PC-3 (cell line): Measurements from ENCODE around the gene MT3. TPM values are rescaled to one million over a fixed set of nuclear protein-coding genes. Genes with fewer than 3 reads are reported as not detected.

Experiments
- ATAC-seq: fragments of 200-7000 bp; cut with Tn5 transposase; 2 replicates; pipeline ENCODE4 v1.9.1; 2020; ENCODE audit warnings: mild to moderate bottlenecking, moderate library complexity
- BruUV-seq: library from RNA; stranded (reverse); fragments of 400-500 nt; replicated peaks from 2 replicates; lab custom pipeline; 2021; lab: Mats Ljungman, UMichigan
- CTCF ChIA-PET: fragments of 300-600 bp; sonication (Branson Sonifier 250); formaldehyde crosslinking; loops from one replicate; lab custom pipeline; 2022; ENCODE audit warnings: antibody characterized with exemption; lab: Charles Lee
- POLR2A ChIA-PET: fragments of 300-600 bp; sonication (Branson Sonifier 250); formaldehyde crosslinking; loops from one replicate; lab custom pipeline; 2022; ENCODE audit warnings: antibody characterized with exemption; ENCODE audit not compliant: unreplicated experiment; lab: Charles Lee
- DNase-seq: peaks from one replicate; pipeline ENCODE4 v3.0.0-alpha.2; 2015
- H2AFZ ChIP-seq: fragments of 300-600 bp; sonication (generic); 2 replicates; pipeline ENCODE4 v1.6.0; 2016; ENCODE audit warnings: antibody characterized with exemption, low read length
- H3F3A ChIP-seq: fragments of 300-600 bp; sonication (generic); one replicate; pipeline ENCODE4 v1.6.0; 2017; ENCODE audit warnings: antibody characterized with exemption, low read length, control low read depth, mild to moderate bottlenecking; ENCODE audit not compliant: unreplicated experiment
- H3K27ac ChIP-seq: fragments of 300-600 bp; sonication (generic); 2 replicates; pipeline ENCODE4 v1.5.1; 2016; ENCODE audit warnings: mild to moderate bottlenecking, low read length
- H3K27me3 ChIP-seq: fragments of 300-600 bp; sonication (generic); 2 replicates; pipeline ENCODE4 v1.6.1; 2016; ENCODE audit warnings: low read length, mixed read lengths
- H3K36me3 ChIP-seq: fragments of 300-600 bp; sonication (generic); 2 replicates; pipeline ENCODE4 v1.6.1; 2016; ENCODE audit warnings: low read depth, mixed run types, low read length, mixed read lengths
- H3K4me1 ChIP-seq: fragments of 300-600 bp; sonication (generic); 2 replicates; pipeline ENCODE4 v1.5.1; 2016; ENCODE audit warnings: low read length; ENCODE audit not compliant: insufficient read depth
- H3K4me2 ChIP-seq: fragments of 300-600 bp; sonication (generic); 2 replicates; pipeline ENCODE4 v1.6.0; 2016; ENCODE audit warnings: low read length
- H3K4me3 ChIP-seq: fragments of 300-600 bp; sonication (generic); 2 replicates; pipeline ENCODE4 v1.5.1; 2016; ENCODE audit warnings: mild to moderate bottlenecking, low read length, mixed read lengths
- H3K79me2 ChIP-seq: fragments of 300-600 bp; sonication (generic); 2 replicates; pipeline ENCODE4 v1.6.1; 2017; ENCODE audit warnings: low read length, mixed read lengths
- H3K9ac ChIP-seq: fragments of 300-600 bp; sonication (generic); 2 replicates; pipeline ENCODE4 v1.6.0; 2016; ENCODE audit warnings: mild to moderate bottlenecking, low read length
- H3K9me2 ChIP-seq: fragments of 300-600 bp; sonication (generic); replicated peaks from 2 replicates; pipeline ENCODE4 v1.6.1; 2016; ENCODE audit warnings: mixed run types, low read length, mixed read lengths
- H3K9me3 ChIP-seq: fragments of 300-600 bp; sonication (generic); 2 replicates; pipeline ENCODE4 v1.6.1; 2016; ENCODE audit warnings: low read length, mixed read lengths
- H4K20me1 ChIP-seq: fragments of 300-600 bp; sonication (generic); 2 replicates; pipeline ENCODE4 v1.6.1; 2016; ENCODE audit warnings: low read length, mixed read lengths
- EZH2 ChIP-seq: fragments of 300-600 bp; sonication (generic); IDR thresholded peaks from one replicate; pipeline ENCODE4 v1.6.1; 2017; ENCODE audit warnings: antibody characterized with exemption, mild to moderate bottlenecking, low read length; ENCODE audit not compliant: unreplicated experiment
- EZH2phosphoT487 ChIP-seq: fragments of 300-600 bp; sonication (generic); IDR thresholded peaks from 2 replicates; pipeline ENCODE4 v1.6.1; 2018; ENCODE audit warnings: mild to moderate bottlenecking, antibody characterized with exemption, low read length, borderline replicate concordance
- intact Hi-C: fragments of 100-400 bp; cut with micrococcal nuclease; formaldehyde crosslinking; loops from 2 replicates; pipeline ENCODE4 v1.9.0; 2023
- total RNA-seq: library from RNA; depleted of rRNA; stranded (reverse); fragments of >200 nt; gene quantifications from 2 replicates; pipeline ENCODE4 v1.2.3, GENCODE V29; 2014
- TF ChIP-seq, protein P1 (sequence below): fragments of 300-600 bp; sonication (generic); conservative IDR thresholded peaks from 2 replicates; pipeline ENCODE4 v1.5.1; 2017; ENCODE audit warnings: antibody characterized with exemption, low read depth, mild to moderate bottlenecking, low read length

Gene MT3
- total RNA-seq, 1 experiment from 2014 or later = not detected

DNA sequence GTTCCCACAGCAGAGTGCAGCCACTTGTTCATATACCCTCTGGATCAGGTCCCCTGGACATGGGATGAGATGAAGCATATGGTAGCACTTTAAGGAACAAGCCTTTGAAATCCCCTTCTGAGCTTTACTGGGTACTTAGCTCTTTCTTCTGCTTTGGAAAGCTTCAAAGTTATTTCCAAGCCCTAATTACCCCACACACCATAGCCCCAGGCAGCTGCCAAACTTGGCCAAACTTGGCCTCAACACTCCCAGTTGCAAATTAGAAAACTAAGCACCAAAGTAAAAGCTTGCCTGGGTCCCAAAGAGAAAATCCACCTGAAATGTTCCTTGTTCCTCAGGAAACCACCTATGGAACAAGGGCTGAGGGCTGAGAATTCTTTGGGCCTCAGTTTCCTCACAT, 40.2 kb upstream of the MT3 start:
- Histone ChIP-seq H2AFZ (no peak overlapping the region), H3K4me2 (no peak overlapping the region), H3K9me3 (no peaks in the 10 kb centered on the region), H4K20me1 (no peaks in the 10 kb centered on the region), H3K79me2 (no peaks in the 10 kb centered on the region), H3K4me3 (no peak overlapping the region), H3K9ac (no peak overlapping the region), H3F3A (no peaks in the 10 kb centered on the region), H3K9me2 (no peaks in the 10 kb centered on the region), H3K27me3 (no peaks in the 10 kb centered on the region), H3K27ac (no peak overlapping the region), H3K36me3 (no peaks in the 10 kb centered on the region), H3K4me1 (peaks cover 10% of the 10 kb centered on the region)
- no TSS peak for BruUV-seq
- ATAC-seq (no peak), DNase-seq (no peak)
- POLR2A ChIA-PET = no interaction called here
- TF ChIP-seq EZH2phosphoT487 = no peak
- no peak for TF ChIP-seq EZH2
- TF ChIP-seq, protein P1, sequence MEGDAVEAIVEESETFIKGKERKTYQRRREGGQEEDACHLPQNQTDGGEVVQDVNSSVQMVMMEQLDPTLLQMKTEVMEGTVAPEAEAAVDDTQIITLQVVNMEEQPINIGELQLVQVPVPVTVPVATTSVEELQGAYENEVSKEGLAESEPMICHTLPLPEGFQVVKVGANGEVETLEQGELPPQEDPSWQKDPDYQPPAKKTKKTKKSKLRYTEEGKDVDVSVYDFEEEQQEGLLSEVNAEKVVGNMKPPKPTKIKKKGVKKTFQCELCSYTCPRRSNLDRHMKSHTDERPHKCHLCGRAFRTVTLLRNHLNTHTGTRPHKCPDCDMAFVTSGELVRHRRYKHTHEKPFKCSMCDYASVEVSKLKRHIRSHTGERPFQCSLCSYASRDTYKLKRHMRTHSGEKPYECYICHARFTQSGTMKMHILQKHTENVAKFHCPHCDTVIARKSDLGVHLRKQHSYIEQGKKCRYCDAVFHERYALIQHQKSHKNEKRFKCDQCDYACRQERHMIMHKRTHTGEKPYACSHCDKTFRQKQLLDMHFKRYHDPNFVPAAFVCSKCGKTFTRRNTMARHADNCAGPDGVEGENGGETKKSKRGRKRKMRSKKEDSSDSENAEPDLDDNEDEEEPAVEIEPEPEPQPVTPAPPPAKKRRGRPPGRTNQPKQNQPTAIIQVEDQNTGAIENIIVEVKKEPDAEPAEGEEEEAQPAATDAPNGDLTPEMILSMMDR = no peak
- intact Hi-C loops = no loop called here
- CTCF ChIA-PET = no interaction called here

DNA sequence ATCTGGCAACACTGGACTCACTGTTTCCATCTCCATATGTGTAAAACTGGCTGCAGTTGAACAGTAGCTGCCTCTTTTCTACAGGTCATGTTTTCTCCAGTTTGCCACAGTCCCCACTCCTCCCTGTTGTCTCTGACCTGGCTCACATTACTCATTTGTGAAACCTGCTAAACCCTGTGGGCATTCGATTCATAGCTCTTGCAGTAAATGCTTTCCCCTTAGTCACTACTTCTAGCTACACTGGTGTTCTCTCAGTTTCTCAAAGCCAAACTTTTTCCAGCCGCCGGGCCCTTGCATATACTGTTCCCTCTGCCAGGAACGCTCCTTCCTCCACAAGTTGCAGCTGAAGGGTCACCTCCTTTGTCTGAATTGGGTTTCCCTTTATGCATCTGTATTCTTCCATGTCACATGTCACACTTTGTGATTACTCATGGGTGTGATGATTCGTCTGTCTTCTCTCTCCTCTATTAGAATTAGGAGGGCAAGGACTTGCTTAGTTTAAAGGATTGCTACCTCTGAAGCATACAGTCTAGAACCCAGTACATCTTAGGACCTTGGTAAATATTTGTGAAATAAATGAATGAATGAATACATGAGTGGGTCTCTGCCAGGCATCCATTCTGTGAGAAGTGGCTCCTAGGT, 39.5 kb upstream of the MT3 start:
- no peaks in the 10 kb centered on the region for H3K9me3 ChIP-seq
- H3K27ac ChIP-seq = no peak overlapping the region
- BruUV-seq = no TSS peak
- H3K79me2 ChIP-seq = no peaks in the 10 kb centered on the region
- CTCF ChIA-PET = no interaction called here
- H3K27me3 ChIP-seq = no peaks in the 10 kb centered on the region
- H3K4me3 ChIP-seq = no peak overlapping the region
- ATAC-seq (no peak), DNase-seq (peak; percentile 11)
- no peaks in the 10 kb centered on the region for H4K20me1 ChIP-seq
- POLR2A ChIA-PET = no interaction called here
- H3F3A ChIP-seq = no peaks in the 10 kb centered on the region
- no peaks in the 10 kb centered on the region for H3K9me2 ChIP-seq
- H3K4me1 ChIP-seq = peaks cover 10% of the 10 kb centered on the region
- H2AFZ ChIP-seq = no peak overlapping the region
- intact Hi-C loops = no loop called here
- TF ChIP-seq, protein P1 = no peak
- TF ChIP-seq EZH2phosphoT487 (no peak), EZH2 (no peak)
- no peak overlapping the region for H3K4me2 ChIP-seq
- H3K36me3 ChIP-seq = no peaks in the 10 kb centered on the region
- H3K9ac ChIP-seq = no peak overlapping the region
